LNCaP clone FGC (cell line): ENCODE measurements around the gene SPARCL1.

ENCODE experiments used
- DNase-seq: peaks from one replicate; pipeline ENCODE4 v3.0.0-alpha.2; 2011; ENCODE audit warnings: low read depth
- H3K4me3 ChIP-seq: 2 replicates; pipeline ENCODE4 v1.5.1; 2011; ENCODE audit warnings: mild to moderate bottlenecking, low read depth, low read length, control low read depth
- CTCF ChIP-seq: IDR thresholded peaks from 2 replicates; pipeline ENCODE4 v1.5.1; 2012; ENCODE audit warnings: mild to moderate bottlenecking; ENCODE audit not compliant: control insufficient read depth, insufficient read depth; ENCODE audit errors: extremely low read depth

SPARCL1 gene

DNA sequence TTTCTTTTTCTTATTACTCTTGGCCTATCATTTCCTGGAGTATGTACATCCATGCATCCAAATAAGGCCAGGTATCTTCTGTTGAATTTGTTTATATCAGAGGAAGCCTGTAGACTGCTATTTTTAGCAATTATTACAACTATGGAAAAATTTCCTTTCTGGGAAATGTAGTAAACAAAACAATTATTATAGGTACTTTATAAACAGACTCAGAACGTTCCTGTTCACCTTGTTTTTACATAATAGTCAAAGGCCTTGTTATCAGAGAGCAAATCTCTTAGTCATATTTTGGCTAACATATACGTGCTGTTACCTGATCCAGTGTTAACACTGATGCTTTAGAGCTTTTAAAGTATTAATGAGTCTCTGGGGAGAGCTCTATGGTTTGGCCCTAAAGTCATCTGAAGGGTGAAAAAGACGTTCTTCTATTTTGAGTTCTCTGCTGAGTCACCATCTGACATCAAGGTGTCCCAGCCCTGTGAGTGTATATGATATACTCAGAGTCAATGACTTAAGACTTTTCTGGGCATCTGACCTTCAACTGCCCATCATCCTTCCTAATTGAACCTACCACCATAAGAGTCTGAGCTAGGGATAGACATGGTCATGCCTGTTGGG, 7.3 kb downstream of the SPARCL1 start:
- no peak for TF ChIP-seq CTCF
- DNase-seq: peak; percentile 92
- H3K4me3 ChIP-seq: no peak overlapping the region

GRCh38 chr4:87521319-87521718, 7.9 kb downstream of the SPARCL1 start:
- TF ChIP-seq CTCF: no peak
- H3K4me3 ChIP-seq: no peak overlapping the region
- peak; percentile 4 for DNase-seq

- no peak for DNase-seq
- TF ChIP-seq CTCF: no peak
Observed at GRCh38 chr4:87517621-87518020, 11.6 kb downstream of the SPARCL1 start.

GRCh38 chr4:87516683-87517082, 12.5 kb downstream of the SPARCL1 start:
- no peak for TF ChIP-seq CTCF
- H3K4me3 ChIP-seq: no peak overlapping the region
- no peak for DNase-seq

More at GRCh38 chr4:87517621-87518020, 11.6 kb downstream of the SPARCL1 start:
- no peak overlapping the region for H3K4me3 ChIP-seq

- H3K4me3 ChIP-seq: no peak overlapping the region
- no peak for DNase-seq
- TF ChIP-seq CTCF: no peak
Observed at GRCh38 chr4:87512400-87512799, 16.8 kb downstream of the SPARCL1 start.

DNA sequence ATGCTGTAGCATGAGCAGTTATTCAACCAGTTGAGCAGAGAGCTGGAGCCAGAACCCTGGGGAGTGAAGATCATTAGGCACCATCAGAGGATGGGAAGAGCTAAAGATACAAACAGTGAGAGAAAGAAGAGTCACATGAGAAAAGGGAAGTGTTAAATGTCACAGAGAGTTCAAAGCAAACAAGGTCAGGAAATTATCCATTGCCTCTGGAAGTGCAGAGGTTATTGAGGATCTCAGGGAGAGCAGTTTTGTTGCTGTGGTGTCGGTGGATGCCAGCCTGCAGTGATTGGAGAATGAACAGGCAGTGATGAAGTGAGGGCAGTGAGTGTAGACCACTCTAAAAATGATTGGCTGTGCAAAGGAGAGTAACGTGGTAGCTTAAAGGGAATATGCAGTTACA, 17.7 kb downstream of the SPARCL1 start:
- TF ChIP-seq CTCF: no peak
- no peak for DNase-seq
- no peak overlapping the region for H3K4me3 ChIP-seq

- TF ChIP-seq CTCF: no peak
- no peak overlapping the region for H3K4me3 ChIP-seq
- no peak for DNase-seq
Observed at GRCh38 chr4:87510747-87511146, 18.4 kb downstream of the SPARCL1 start.
